ENCODE measurements around the gene ARSI. TPM values are rescaled to one million over a fixed set of nuclear protein-coding genes. Genes with fewer than 3 reads are reported as not detected.

Gene ARSI
- total RNA-seq, 2 experiments from 2014 or later = not detected

DNA sequence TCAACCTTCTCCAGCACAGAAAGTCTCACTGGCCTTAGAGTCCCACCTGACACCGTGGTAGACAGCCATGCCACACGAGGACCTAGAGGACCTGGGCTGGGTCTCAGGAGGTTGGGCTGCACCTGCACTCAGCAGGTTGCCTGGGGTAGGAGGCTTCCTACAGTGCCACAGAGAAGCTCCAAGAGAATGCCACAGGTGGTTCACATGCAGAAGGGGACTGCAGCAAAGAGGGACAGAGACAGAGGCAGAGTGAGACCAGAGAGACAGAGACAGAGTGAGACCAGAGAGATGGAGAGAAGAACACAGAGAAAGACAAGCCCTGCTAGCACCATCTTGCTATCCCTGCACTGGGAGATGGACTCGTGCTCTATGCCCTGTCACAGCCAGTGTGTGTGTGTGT, 18.8 kb downstream of the ARSI start:
- Histone ChIP-seq H2AFZ (ENCODE audit: low read length) (no peak overlapping the region), H4K20me1 (ENCODE audit: insufficient read depth, low read length) (no peaks in the 10 kb centered on the region), H3K9me3 (ENCODE audit: low read length) (no peaks in the 10 kb centered on the region), H3K4me1 (ENCODE audit: insufficient read depth, low read length, poor library complexity, severe bottlenecking) (no peaks in the 10 kb centered on the region), H3K27ac (ENCODE audit: low read depth, low read length, poor library complexity, severe bottlenecking) (no peak overlapping the region), H3K79me2 (ENCODE audit: insufficient read depth, low read depth, low read length) (no peaks in the 10 kb centered on the region), H3K4me2 (ENCODE audit: low read length) (no peak overlapping the region), H3K9me2 (ENCODE audit: insufficient read depth, low read length) (no peaks in the 10 kb centered on the region), H3K4me3 (ENCODE audit: low read depth, low read length, poor library complexity, severe bottlenecking) (no peak overlapping the region), H3K36me3 (ENCODE audit: insufficient read depth, low read length) (no peaks in the 10 kb centered on the region)
- CTCF ChIA-PET (ENCODE audit: unreplicated experiment) = no interaction called here
- intact Hi-C loops (cut with micrococcal nuclease; ENCODE audit: unreplicated experiment) = no loop called here
- DNase-seq (ENCODE audit: low spot score) = no peak
- POLR2A ChIA-PET = no interaction called here
- BruUV-seq (replicated peaks) = no TSS peak
- no peak for TF ChIP-seq EZH2phosphoT487 (IDR thresholded peaks at IDR 0.05; ENCODE audit: borderline replicate concordance, low read depth, low read length)
- TF ChIP-seq, protein P1, sequence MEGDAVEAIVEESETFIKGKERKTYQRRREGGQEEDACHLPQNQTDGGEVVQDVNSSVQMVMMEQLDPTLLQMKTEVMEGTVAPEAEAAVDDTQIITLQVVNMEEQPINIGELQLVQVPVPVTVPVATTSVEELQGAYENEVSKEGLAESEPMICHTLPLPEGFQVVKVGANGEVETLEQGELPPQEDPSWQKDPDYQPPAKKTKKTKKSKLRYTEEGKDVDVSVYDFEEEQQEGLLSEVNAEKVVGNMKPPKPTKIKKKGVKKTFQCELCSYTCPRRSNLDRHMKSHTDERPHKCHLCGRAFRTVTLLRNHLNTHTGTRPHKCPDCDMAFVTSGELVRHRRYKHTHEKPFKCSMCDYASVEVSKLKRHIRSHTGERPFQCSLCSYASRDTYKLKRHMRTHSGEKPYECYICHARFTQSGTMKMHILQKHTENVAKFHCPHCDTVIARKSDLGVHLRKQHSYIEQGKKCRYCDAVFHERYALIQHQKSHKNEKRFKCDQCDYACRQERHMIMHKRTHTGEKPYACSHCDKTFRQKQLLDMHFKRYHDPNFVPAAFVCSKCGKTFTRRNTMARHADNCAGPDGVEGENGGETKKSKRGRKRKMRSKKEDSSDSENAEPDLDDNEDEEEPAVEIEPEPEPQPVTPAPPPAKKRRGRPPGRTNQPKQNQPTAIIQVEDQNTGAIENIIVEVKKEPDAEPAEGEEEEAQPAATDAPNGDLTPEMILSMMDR (conservative IDR thresholded peaks at IDR 0.05; ENCODE audit: low read length) = no peak

GRCh38 chr5:150281987-150282386, 20.7 kb downstream of the ARSI start:
- H2AFZ ChIP-seq (ENCODE audit: low read length) = no peak overlapping the region
- no peak overlapping the region for H3K4me3 ChIP-seq (ENCODE audit: low read depth, low read length, poor library complexity, severe bottlenecking)
- H3K79me2 ChIP-seq (ENCODE audit: insufficient read depth, low read depth, low read length) = no peaks in the 10 kb centered on the region
- ChIA-PET CTCF (ENCODE audit: unreplicated experiment) (no interaction called here), POLR2A (interaction anchor here (1.0 kb wide), 1 partner anchor 153 kb away, joined by 3 read pairs; no protein-coding TSS in a partner anchor)
- H3K36me3 ChIP-seq (ENCODE audit: insufficient read depth, low read length) = no peaks in the 10 kb centered on the region
- H3K9me2 ChIP-seq (ENCODE audit: insufficient read depth, low read length) = no peaks in the 10 kb centered on the region
- H3K4me1 ChIP-seq (ENCODE audit: insufficient read depth, low read length, poor library complexity, severe bottlenecking) = no peaks in the 10 kb centered on the region
- H4K20me1 ChIP-seq (ENCODE audit: insufficient read depth, low read length) = no peaks in the 10 kb centered on the region
- H3K4me2 ChIP-seq (ENCODE audit: low read length) = no peak overlapping the region
- no peak for DNase-seq (ENCODE audit: low spot score)
- intact Hi-C loops (cut with micrococcal nuclease; ENCODE audit: unreplicated experiment) = no loop called here
- no peaks in the 10 kb centered on the region for H3K9me3 ChIP-seq (ENCODE audit: low read length)
- no TSS peak for BruUV-seq (replicated peaks)
- no peak overlapping the region for H3K27ac ChIP-seq (ENCODE audit: low read depth, low read length, poor library complexity, severe bottlenecking)
- TF ChIP-seq, protein P1 (conservative IDR thresholded peaks at IDR 0.05; ENCODE audit: low read length) = no peak

DNA sequence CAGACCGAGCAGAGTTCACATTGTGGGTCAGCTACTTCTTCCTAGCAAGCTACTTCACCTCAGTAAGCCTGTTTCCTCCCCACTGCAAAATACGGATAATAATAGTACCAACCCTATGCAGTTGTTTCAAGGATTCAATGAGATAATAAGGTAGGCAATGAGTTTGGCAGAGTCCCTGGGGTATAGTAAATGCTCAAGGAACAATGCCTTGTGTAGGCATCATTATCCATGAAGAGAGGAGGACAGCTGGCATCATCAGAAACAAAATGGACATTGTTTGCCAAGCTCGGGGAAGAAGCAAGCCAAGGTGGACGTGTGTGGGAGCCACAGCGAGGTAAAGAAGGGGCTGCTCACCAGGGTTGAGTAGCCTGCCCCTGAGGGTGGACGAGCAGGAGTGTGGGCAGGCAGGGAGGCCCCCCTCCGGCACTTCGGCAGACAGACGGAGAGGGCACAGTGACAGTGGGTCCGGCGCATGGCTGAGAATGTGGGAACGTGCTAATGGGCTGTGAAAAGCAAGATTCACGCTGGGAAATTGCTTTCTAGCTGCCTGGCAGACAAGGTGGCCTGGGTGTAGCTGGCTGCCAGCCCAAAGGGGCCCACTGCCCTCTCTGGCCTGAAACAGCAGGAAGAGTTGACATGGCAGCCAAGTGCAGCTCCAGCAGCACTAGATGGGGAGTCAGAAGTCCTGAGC, 23.2 kb downstream of the ARSI start:
- Histone ChIP-seq H3K27ac (ENCODE audit: low read depth, low read length, poor library complexity, severe bottlenecking) (no peak overlapping the region), H3K4me3 (ENCODE audit: low read depth, low read length, poor library complexity, severe bottlenecking) (no peak overlapping the region), H3K36me3 (ENCODE audit: insufficient read depth, low read length) (no peaks in the 10 kb centered on the region), H3K9me3 (ENCODE audit: low read length) (no peaks in the 10 kb centered on the region), H3K4me2 (ENCODE audit: low read length) (no peak overlapping the region), H4K20me1 (ENCODE audit: insufficient read depth, low read length) (no peaks in the 10 kb centered on the region), H3K79me2 (ENCODE audit: insufficient read depth, low read depth, low read length) (no peaks in the 10 kb centered on the region), H2AFZ (ENCODE audit: low read length) (no peak overlapping the region), H3K4me1 (ENCODE audit: insufficient read depth, low read length, poor library complexity, severe bottlenecking) (no peaks in the 10 kb centered on the region), H3K9me2 (ENCODE audit: insufficient read depth, low read length) (no peaks in the 10 kb centered on the region)
- intact Hi-C loops (cut with micrococcal nuclease; ENCODE audit: unreplicated experiment) = no loop called here
- POLR2A ChIA-PET = no interaction called here
- no peak for DNase-seq (ENCODE audit: low spot score)
- BruUV-seq (replicated peaks) = no TSS peak
- CTCF ChIA-PET (ENCODE audit: unreplicated experiment) = no interaction called here
- TF ChIP-seq, protein P1 (conservative IDR thresholded peaks at IDR 0.05; ENCODE audit: low read length) = no peak
- no peak for TF ChIP-seq EZH2phosphoT487 (IDR thresholded peaks at IDR 0.05; ENCODE audit: borderline replicate concordance, low read depth, low read length)

Measured in OCI-LY7 (cell line).